Activated CD8-positive, alpha-beta memory T cell treated with anti-CD3 and anti-CD28 coated beads, Interleukin-2, amount 50 U/mL, for 4 hours (primary cell): ENCODE results near the gene SLC16A12.

ENCODE experiments used
- DNase-seq: peaks from one replicate; pipeline ENCODE4 v3.0.0-alpha.2; 2020

SLC16A12 gene

GRCh38 chr10:89505640-89506275, 29.6 kb downstream of the SLC16A12 start:
- no peak for DNase-seq

DNA sequence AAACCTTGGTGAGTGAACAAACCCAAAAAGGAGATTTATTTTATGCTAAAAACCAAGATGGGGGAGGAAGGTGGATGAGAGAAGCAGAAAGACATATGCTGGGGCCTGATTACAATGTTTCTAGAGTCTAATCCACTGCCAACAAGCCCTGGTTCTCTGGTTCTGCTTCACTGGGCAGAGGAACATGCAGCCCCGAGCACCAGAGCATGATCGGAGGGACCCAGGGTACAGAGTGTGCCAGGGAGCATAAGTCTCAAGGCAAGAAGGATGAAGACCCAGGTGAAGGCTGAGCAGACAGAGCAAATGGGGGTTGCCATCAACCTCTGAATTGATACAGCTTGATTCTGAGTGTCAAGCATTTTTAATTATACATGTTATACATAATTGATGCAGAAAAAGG, 30.7 kb downstream of the SLC16A12 start:
- no peak for DNase-seq

- DNase-seq = no peak
Measured at GRCh38 chr10:89503652-89504370, 31.6 kb downstream of the SLC16A12 start.

DNA sequence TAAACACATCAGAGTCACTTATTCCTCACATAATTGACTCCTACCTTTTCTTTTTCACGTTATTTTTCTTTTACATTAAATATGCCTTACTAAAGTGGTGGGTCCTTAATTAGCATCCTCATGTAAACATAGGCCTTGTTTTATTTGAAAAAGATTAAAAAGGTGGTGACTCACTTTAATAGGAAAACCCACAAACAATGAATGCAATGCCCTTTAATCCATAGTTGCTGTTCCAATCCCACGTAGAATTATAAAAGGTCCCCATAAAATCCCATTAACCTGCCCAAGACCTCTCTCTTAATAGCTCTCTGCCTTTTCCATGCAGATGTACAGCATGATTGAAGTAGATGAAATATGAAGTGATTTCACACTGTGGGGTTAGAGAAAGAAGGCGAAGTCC, 32.2 kb downstream of the SLC16A12 start:
- no peak for DNase-seq

DNA sequence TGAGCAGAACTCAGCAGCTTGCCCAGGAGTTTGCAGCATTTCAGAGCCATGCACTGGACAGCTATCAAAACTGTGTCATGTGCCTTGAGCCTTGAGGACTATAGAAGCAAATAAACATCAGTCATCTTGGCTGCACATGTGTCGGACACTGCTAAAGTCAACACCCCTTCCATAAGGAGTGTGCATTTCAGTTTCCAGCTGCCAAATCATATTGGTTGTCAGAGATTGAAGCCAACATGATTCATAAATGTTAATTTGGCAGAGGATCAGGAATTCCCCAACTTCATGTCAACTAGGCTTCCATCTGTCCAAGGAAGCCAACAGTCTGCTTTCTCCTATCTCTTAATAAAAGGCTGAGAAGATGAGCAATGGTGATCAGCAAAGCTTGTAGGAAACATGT, 32.8 kb downstream of the SLC16A12 start:
- no peak for DNase-seq

GRCh38 chr10:89494575-89494974, 40.8 kb downstream of the SLC16A12 start:
- no peak for DNase-seq

GRCh38 chr10:89494068-89494467, 41.3 kb downstream of the SLC16A12 start:
- no peak for DNase-seq

GRCh38 chr10:89491932-89492331, 43.5 kb downstream of the SLC16A12 start:
- DNase-seq = no peak

DNA sequence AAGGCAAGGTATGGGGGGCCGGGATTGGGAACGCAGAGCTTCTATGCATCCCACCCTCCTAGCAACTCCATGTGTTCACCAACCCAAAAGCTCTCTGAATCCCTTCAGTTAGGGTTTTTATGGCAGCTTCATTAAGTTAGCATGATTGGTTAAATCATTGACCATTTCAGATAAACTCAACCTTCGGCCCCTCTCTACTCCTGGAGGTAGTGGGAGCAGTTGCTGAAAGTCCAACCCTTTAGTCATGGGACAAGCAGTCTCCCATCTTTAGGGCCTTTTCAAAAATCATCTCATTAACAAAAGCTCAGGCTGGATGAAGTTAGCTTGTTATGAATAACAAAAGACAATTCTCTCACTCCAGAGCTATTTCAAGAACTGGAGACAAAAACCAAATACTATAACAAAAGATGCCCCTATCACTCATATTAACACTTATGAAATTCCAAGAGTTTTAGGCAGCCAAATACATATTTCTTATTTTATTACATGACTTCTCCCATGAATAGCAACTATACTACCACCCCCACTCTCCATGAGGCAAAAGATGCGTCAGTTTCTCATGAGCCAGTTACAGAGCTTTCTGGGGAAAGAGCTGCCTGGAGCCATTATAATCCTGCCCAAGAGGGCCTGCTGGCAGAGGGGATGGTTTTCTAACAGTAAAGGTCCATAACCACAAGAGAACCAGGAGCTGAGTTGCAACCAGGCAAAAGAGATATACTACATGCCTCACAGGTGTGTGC, 44.6 kb downstream of the SLC16A12 start:
- DNase-seq = no peak

DNA sequence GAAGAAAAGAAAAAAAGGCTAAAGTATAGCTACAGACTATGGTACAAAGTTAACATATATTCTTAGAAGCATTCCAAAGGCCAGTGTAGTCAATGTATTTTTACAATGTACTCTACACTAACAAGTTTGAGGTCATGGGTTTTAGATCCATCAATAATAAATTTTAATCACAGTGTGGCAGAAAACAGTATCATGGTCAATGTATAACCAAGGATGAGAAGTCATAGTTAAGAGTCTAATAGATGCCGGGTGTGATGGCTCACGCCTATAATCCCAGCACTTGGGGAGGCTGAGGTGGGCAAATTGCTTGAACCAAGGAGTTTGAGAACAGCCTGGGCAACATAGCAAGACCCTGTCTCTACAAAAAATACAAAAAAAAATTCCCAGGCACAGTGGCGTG, 53.1 kb downstream of the SLC16A12 start:
- DNase-seq = no peak

DNA sequence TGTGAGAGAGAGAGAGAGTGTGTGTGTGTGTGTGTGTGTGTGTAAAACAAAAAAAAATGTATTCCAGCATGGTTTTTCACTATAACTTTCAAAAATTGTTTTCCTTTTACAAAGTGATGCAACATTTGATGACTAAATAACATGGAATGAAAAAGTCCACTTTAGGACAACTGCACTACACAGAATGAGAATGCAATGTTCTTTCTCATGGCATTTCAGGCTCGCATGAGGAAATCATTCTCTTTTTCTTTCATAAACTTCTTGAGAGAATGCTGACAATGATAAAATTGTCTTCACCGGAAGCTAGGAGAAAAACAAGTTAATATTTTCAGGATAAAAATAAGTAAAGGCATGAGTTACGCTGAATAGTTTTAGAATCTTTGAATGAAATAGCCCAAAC, 53.7 kb downstream of the SLC16A12 start:
- no peak for DNase-seq

GRCh38 chr10:89479771-89480446, 55.5 kb downstream of the SLC16A12 start:
- no peak for DNase-seq

- no peak for DNase-seq
Measured at GRCh38 chr10:89478739-89479654, 56.4 kb downstream of the SLC16A12 start.

DNA sequence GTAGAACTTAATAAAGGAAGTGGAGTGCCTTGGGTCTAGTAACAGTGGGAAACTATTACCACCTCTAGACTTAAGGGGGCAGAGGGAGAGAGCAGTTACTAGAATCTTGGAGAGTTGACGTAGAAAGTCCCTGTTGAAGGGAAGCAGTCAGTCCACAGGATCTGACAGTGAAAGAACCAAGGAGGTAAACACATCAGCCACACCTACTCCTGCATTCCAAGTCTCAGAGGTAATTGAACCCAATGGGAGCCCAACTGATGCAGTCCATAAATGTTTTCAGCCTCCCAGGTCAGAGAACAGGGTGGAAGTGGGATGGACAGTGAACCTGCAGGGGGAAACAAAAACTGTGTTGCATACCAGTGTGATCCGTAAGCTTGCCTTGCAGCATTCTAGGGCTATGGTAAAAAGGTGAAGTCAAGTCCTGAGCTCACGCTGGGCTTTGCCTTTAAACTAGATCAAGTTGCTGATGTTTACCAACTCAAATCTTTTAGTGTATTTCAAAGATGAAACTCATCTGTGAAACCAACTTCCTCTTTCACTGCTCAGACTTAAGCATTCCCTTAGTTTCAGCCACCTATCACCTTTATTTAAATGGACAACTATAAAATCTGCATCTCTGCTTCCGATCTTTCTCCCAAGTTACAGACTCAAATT, 57.2 kb downstream of the SLC16A12 start:
- DNase-seq = no peak

GRCh38 chr10:89476150-89476549, 59.2 kb downstream of the SLC16A12 start:
- DNase-seq = no peak

DNA sequence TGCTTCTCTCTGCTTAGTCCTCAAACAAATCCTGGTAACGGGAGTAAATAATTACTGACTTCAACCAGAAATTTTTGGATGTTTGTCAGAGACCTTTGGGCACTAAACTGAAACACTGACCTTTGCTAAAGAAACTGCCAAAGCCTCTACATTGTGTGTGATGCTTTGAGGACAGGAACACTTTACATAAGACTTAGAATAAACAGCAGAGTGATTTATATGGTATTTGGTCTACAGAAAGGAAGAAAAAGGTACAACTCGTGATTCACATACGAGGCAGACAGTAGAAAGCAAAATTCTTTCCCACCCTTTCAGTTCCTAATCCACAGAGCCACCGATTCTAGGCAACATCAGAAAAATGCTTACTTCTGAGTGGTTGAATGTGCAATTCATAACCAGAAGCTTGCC, 59.8 kb downstream of the SLC16A12 start:
- DNase-seq = no peak

DNA sequence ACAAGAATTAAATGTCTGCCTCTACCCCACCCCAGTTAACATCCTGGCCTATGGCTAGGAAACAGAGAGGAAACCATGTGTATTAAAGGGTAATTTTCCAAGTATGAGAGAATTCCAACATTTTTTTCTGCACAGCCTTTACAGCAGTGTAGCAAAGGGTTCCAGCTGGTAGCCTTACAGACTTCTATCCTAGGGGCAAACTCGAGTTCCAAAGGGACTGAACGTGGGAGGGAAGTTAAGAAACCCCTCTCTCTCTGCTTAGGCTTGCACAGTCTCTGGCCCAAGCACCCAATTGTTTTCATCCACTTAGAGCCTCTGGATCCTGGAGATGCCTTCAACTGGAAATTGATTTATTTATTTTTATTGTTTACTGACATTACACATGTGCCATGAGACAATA, 60.3 kb downstream of the SLC16A12 start:
- DNase-seq = no peak

DNA sequence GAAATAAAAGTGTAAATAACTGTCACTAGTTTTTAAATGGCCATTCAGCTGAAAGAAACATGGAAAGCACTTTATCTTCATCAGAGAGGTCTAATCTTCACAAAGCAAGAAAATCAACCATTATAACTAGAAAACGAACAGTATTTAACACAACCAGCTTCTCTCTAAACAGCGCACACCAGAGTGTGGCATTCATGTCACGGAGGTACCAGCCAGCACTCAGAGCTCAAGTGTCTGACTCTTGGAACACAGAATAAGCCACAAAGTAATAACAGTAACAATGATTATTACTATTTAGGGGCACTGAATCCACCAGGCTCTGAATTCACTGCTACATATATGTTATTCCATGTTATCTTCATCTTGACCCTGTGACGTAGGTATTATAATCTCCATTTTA, 60.9 kb downstream of the SLC16A12 start:
- DNase-seq = no peak

DNA sequence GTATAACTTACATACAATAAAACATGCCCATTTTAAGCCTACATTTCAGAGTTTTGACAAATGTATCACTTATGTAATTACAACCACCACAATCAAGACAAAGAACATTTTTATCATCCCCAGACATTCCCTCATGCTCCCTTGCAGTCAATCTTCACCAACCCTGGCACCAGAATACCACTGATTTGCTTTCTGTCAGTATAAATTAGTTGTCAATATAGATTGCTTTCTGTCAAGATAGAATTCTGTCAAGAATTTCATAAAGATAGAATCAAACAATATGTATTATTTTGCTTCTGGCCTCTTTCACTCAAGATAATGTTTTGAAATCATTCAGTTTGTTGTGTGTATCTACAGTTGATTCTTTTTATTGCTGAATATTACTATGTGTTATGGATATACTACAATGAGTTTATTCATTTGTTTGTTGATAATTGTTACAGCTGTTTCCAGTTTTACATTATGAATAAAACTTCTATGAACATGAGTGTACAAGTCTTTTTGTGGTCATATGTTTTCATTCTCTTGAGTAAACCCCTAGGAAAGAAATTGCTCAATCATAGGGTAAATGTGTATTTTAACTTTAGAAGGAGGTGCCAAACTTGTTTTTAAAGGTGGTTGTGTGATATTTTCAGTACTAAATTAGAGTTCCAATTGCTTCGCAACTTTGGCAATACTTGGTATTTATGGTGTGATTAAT, 64.1 kb downstream of the SLC16A12 start:
- DNase-seq = no peak

GRCh38 chr10:89470628-89471027, 64.8 kb downstream of the SLC16A12 start:
- no peak for DNase-seq

DNA sequence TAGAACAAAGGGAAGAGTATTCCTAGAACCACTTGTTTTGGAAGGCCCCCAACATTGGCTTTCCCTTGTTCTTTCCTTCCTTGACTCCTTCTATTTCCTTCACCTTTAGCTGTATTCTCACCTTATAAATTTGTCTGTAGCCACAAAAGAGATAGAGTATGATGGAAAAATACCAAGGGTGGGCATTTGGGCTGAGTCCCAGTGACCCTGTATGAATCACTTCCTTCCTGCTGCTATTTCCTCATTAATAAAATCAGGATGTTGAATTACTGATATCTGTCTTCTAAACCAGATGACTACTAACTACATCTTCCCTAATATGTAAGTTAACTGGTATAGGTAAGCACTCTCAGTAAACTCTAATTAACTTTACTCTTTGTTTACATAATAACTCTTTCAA, 65.9 kb downstream of the SLC16A12 start:
- DNase-seq = no peak
